ENCODE results near the gene CD300E.
A peak's percentile ranks its signal among the peaks of the same experiment; 100 is the strongest.
"Not testable (repeated sequence)": the region's sequence is repeated elsewhere in the genome, so short reads cannot be mapped to it uniquely, and the experiment has no call there.

Gene CD300E

DNA sequence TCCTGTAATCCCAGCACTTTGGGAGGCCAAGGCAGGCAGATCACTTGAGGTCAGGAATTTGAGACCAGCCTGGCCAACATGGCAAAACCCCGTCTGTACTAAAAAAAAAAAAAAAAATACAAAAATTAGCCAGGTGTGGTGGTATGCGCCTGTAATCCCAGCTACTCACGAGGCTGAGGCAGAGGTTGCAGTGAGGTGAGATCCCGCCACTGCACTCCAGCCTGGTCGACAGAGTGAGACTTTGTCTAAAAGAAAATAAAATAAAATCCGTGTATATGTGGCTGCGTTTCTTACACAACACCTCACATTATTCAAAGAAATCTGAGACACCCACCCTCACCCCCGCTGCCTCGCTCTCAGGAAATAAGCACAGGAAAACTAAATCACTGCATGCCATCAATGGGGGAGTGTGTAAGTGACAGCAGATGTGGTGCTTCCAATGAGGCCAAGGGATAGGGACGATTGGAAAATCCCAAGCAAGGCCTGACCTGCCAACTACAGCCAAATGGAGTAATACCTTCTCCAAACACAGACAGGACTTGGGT is 13.1 kb upstream of the CD300E start:
- H3K27me3 ChIP-seq (ENCODE audit: control insufficient read depth, insufficient read depth, low read length, poor library complexity, severe bottlenecking); H3K9me3 ChIP-seq (ENCODE audit: control insufficient read depth, low read length); H3K27ac ChIP-seq (ENCODE audit: insufficient read depth, low read depth, low read length, poor library complexity, severe bottlenecking); H3K4me3 ChIP-seq (ENCODE audit: insufficient read depth, low read depth, low read length); H3K36me3 ChIP-seq (ENCODE audit: control insufficient read depth, insufficient read depth, low read length): not testable (repeated sequence)
- WGBS, 2 experiments, result 89 to 91% methylated on average over 9 to 10 of the region's 10 CpGs
- peaks cover 26% of the 10 kb centered on the region for H3K4me1 ChIP-seq (ENCODE audit: control insufficient read depth, insufficient read depth, low read length)

- WGBS, 2 experiments, result 15 to 28% methylated on average over 13 of the region's 13 CpGs
- Histone ChIP-seq H3K36me3 (ENCODE audit: control insufficient read depth, insufficient read depth, low read length) (no peaks in the 10 kb centered on the region), H3K27ac (ENCODE audit: insufficient read depth, low read depth, low read length, poor library complexity, severe bottlenecking) (peak overlapping the region; percentile 62)
Observed at GRCh38 chr17:74635418-74635817, 11.9 kb upstream of the CD300E start.

GRCh38 chr17:74633326-74633725 is 9.8 kb upstream of the CD300E start:
- H3K27me3 ChIP-seq (ENCODE audit: control insufficient read depth, insufficient read depth, low read length, poor library complexity, severe bottlenecking), result no peaks in the 10 kb centered on the region
- WGBS, 2 experiments, result 92 to 94% methylated on average over 8 of the region's 8 CpGs
- H3K36me3 ChIP-seq (ENCODE audit: control insufficient read depth, insufficient read depth, low read length), result no peaks in the 10 kb centered on the region
- no peak overlapping the region for H3K27ac ChIP-seq (ENCODE audit: insufficient read depth, low read depth, low read length, poor library complexity, severe bottlenecking)
- H3K9me3 ChIP-seq (ENCODE audit: control insufficient read depth, low read length), result no peaks in the 10 kb centered on the region
- H3K4me1 ChIP-seq (ENCODE audit: control insufficient read depth, insufficient read depth, low read length), result peaks cover 34% of the 10 kb centered on the region
- H3K4me3 ChIP-seq (ENCODE audit: insufficient read depth, low read depth, low read length), result no peak overlapping the region

More at GRCh38 chr17:74635418-74635817, 11.9 kb upstream of the CD300E start:
- Histone ChIP-seq H3K9me3 (ENCODE audit: control insufficient read depth, low read length) (no peaks in the 10 kb centered on the region), H3K4me1 (ENCODE audit: control insufficient read depth, insufficient read depth, low read length) (peaks cover 32% of the 10 kb centered on the region), H3K4me3 (ENCODE audit: insufficient read depth, low read depth, low read length) (no peak overlapping the region), H3K27me3 (ENCODE audit: control insufficient read depth, insufficient read depth, low read length, poor library complexity, severe bottlenecking) (no peaks in the 10 kb centered on the region)

GRCh38 chr17:74632617-74633016 is 9.1 kb upstream of the CD300E start:
- Histone ChIP-seq H3K4me3 (ENCODE audit: insufficient read depth, low read depth, low read length) (no peak overlapping the region), H3K9me3 (ENCODE audit: control insufficient read depth, low read length) (no peaks in the 10 kb centered on the region), H3K27me3 (ENCODE audit: control insufficient read depth, insufficient read depth, low read length, poor library complexity, severe bottlenecking) (no peaks in the 10 kb centered on the region), H3K4me1 (ENCODE audit: control insufficient read depth, insufficient read depth, low read length) (peaks cover 34% of the 10 kb centered on the region), H3K36me3 (ENCODE audit: control insufficient read depth, insufficient read depth, low read length) (no peaks in the 10 kb centered on the region), H3K27ac (ENCODE audit: insufficient read depth, low read depth, low read length, poor library complexity, severe bottlenecking) (no peak overlapping the region)
- WGBS, 2 experiments, result 93 to 96% methylated on average over 9 of the region's 9 CpGs

GRCh38 chr17:74631468-74632450 is 8.2 kb upstream of the CD300E start:
- Histone ChIP-seq H3K4me1 (ENCODE audit: control insufficient read depth, insufficient read depth, low read length) (peaks cover 34% of the 10 kb centered on the region), H3K4me3 (ENCODE audit: insufficient read depth, low read depth, low read length) (no peak overlapping the region), H3K9me3 (ENCODE audit: control insufficient read depth, low read length) (no peaks in the 10 kb centered on the region), H3K27me3 (ENCODE audit: control insufficient read depth, insufficient read depth, low read length, poor library complexity, severe bottlenecking) (no peaks in the 10 kb centered on the region), H3K36me3 (ENCODE audit: control insufficient read depth, insufficient read depth, low read length) (no peaks in the 10 kb centered on the region), H3K27ac (ENCODE audit: insufficient read depth, low read depth, low read length, poor library complexity, severe bottlenecking) (peak overlapping the region; percentile 26)
- WGBS, 2 experiments, result 61 to 70% methylated on average over 12 to 13 of the region's 14 CpGs

- not testable (repeated sequence) for H3K27me3 ChIP-seq (ENCODE audit: control insufficient read depth, insufficient read depth, low read length, poor library complexity, severe bottlenecking); H3K9me3 ChIP-seq (ENCODE audit: control insufficient read depth, low read length); H3K27ac ChIP-seq (ENCODE audit: insufficient read depth, low read depth, low read length, poor library complexity, severe bottlenecking); H3K36me3 ChIP-seq (ENCODE audit: control insufficient read depth, insufficient read depth, low read length); H3K4me3 ChIP-seq (ENCODE audit: insufficient read depth, low read depth, low read length)
- WGBS, 2 experiments, result 85 to 86% methylated on average over 14 of the region's 14 CpGs
- H3K4me1 ChIP-seq (ENCODE audit: control insufficient read depth, insufficient read depth, low read length), result peaks cover 26% of the 10 kb centered on the region
Observed at GRCh38 chr17:74630251-74630650, 6.7 kb upstream of the CD300E start.

GRCh38 chr17:74625661-74626060 is 2.1 kb upstream of the CD300E start:
- H3K27me3 ChIP-seq (ENCODE audit: control insufficient read depth, insufficient read depth, low read length, poor library complexity, severe bottlenecking), result peaks cover 3% of the 10 kb centered on the region
- no peaks in the 10 kb centered on the region for H3K9me3 ChIP-seq (ENCODE audit: control insufficient read depth, low read length)
- H3K4me3 ChIP-seq (ENCODE audit: insufficient read depth, low read depth, low read length), result no peak overlapping the region
- WGBS, 2 experiments, result 78 to 79% methylated on average over 3 of the region's 3 CpGs
- H3K27ac ChIP-seq (ENCODE audit: insufficient read depth, low read depth, low read length, poor library complexity, severe bottlenecking), result no peak overlapping the region
- H3K4me1 ChIP-seq (ENCODE audit: control insufficient read depth, insufficient read depth, low read length), result peaks cover 5% of the 10 kb centered on the region
- H3K36me3 ChIP-seq (ENCODE audit: control insufficient read depth, insufficient read depth, low read length), result no peaks in the 10 kb centered on the region

DNA sequence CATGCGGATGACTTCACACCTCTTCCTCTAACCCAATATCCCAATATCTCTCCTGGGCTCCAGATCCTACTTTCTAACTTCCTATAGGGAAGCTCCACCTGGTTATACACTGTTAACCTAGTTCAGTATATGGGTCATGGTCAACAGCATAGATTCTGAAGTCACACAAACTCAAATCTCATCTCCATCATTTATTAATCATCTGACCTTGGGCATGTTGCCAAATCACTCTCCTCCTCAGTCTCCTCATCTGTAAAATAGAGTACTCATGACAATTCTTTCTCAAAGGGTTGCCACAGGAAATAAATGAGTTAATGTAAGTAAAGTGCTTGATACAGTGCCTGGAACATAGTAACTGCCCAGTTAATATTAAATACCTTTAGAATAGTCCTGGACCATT is 593 bp upstream of the CD300E start:
- Histone ChIP-seq H3K4me3 (ENCODE audit: insufficient read depth, low read depth, low read length) (no peak overlapping the region), H3K27me3 (ENCODE audit: control insufficient read depth, insufficient read depth, low read length, poor library complexity, severe bottlenecking) (peaks cover 3% of the 10 kb centered on the region), H3K4me1 (ENCODE audit: control insufficient read depth, insufficient read depth, low read length) (no peaks in the 10 kb centered on the region), H3K27ac (ENCODE audit: insufficient read depth, low read depth, low read length, poor library complexity, severe bottlenecking) (no peak overlapping the region), H3K9me3 (ENCODE audit: control insufficient read depth, low read length) (no peaks in the 10 kb centered on the region), H3K36me3 (ENCODE audit: control insufficient read depth, insufficient read depth, low read length) (no peaks in the 10 kb centered on the region)
- WGBS, 2 experiments, result 98 to 100% methylated on average over 1 of the region's 1 CpG

DNA sequence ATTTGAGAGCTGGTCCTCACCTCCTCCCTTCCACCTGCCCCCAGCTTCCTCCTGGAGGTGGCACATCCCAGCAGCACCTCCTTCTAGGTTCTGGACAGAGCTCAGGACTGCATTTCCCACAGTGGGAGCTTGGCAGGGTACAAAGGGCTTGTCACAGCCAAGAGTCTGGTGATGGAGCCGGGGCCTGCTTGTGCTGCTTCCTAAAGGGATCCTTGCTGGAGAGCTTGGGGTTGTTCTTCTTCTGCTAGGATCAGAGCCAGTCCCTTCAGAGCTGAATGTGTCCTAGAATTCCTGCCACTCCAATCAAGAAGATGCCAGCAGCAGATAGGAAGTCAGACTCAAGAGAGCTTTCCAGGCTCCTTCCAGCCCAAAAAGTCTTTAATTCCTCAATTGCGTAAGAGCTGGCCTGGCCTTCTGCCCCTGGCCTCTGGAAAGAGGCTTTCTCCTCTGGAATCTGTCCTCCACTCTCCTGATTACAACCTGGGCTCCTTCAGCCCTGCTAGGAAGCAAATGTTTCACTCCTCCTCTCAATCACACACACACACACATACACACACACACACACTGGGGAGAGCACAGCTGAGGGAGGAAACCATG is 4.4 kb downstream of the CD300E start:
- Histone ChIP-seq H3K4me1 (ENCODE audit: control insufficient read depth, insufficient read depth, low read length) (no peaks in the 10 kb centered on the region), H3K36me3 (ENCODE audit: control insufficient read depth, insufficient read depth, low read length) (no peaks in the 10 kb centered on the region), H3K9me3 (ENCODE audit: control insufficient read depth, low read length) (no peaks in the 10 kb centered on the region), H3K27me3 (ENCODE audit: control insufficient read depth, insufficient read depth, low read length, poor library complexity, severe bottlenecking) (peaks cover 15% of the 10 kb centered on the region), H3K27ac (ENCODE audit: insufficient read depth, low read depth, low read length, poor library complexity, severe bottlenecking) (no peak overlapping the region), H3K4me3 (ENCODE audit: insufficient read depth, low read depth, low read length) (no peak overlapping the region)
- 89 to 92% methylated on average over 2 of the region's 2 CpGs for WGBS, 2 experiments

DNA sequence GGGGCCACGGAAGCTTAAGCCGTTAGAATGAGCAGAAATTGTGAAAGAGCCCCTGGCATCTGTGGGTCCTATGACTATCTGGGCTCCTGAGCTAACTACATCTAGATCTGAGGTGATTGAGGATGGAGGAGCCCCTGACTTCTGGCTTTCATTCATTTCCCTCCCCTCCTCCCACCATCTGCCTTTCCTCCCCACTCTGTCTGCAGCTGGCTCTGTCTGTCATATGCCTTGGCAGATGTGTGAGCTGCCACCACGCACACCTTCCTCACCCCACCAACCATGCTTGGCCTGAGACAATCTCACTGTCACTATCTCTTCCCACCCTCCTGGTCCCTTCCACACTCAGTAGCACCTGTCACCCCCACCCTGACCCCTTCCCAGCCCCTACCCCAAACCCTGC is 5.1 kb downstream of the CD300E start:
- H3K27ac ChIP-seq (ENCODE audit: insufficient read depth, low read depth, low read length, poor library complexity, severe bottlenecking), result no peak overlapping the region
- WGBS, 2 experiments, result 87 to 88% methylated on average over 3 of the region's 3 CpGs
- H3K9me3 ChIP-seq (ENCODE audit: control insufficient read depth, low read length), result no peaks in the 10 kb centered on the region
- no peaks in the 10 kb centered on the region for H3K4me1 ChIP-seq (ENCODE audit: control insufficient read depth, insufficient read depth, low read length)
- no peaks in the 10 kb centered on the region for H3K36me3 ChIP-seq (ENCODE audit: control insufficient read depth, insufficient read depth, low read length)
- H3K27me3 ChIP-seq (ENCODE audit: control insufficient read depth, insufficient read depth, low read length, poor library complexity, severe bottlenecking), result peaks cover 22% of the 10 kb centered on the region
- H3K4me3 ChIP-seq (ENCODE audit: insufficient read depth, low read depth, low read length), result no peak overlapping the region

Data from ectodermal cell (in vitro differentiated cells).